GM19455 (cell line): ENCODE measurements around the gene GRK4.
"Not testable (repeated sequence)": the region's sequence is repeated elsewhere in the genome, so short reads cannot be mapped to it uniquely, and the experiment has no call there.

ENCODE experiments used
- ATAC-seq: cut with Tn5 transposase; IDR thresholded peaks from one replicate; pipeline ENCODE4 v1.9.1; 2021; ENCODE audit not compliant: unreplicated experiment

Gene GRK4

GRCh38 chr4:3037957-3038461, 74.6 kb downstream of the GRK4 start:
- ATAC-seq = no peak

- ATAC-seq = no peak
Measured at GRCh38 chr4:3039706-3040366, 76.5 kb downstream of the GRK4 start.

- no peak for ATAC-seq
Measured at GRCh38 chr4:3040452-3041191, 77.3 kb downstream of the GRK4 start.

GRCh38 chr4:3041192-3042142, 78.1 kb downstream of the GRK4 start:
- ATAC-seq = no peak

GRCh38 chr4:3042226-3042625, 78.9 kb downstream of the GRK4 start:
- no peak for ATAC-seq

GRCh38 chr4:3043282-3044020, 80.1 kb downstream of the GRK4 start:
- no peak for ATAC-seq

GRCh38 chr4:3044870-3045819, 81.8 kb downstream of the GRK4 start:
- ATAC-seq = no peak

- no peak for ATAC-seq
Measured at GRCh38 chr4:3046162-3046561, 82.8 kb downstream of the GRK4 start.

GRCh38 chr4:3046623-3047022, 83.3 kb downstream of the GRK4 start:
- no peak for ATAC-seq

GRCh38 chr4:3047464-3048286, 84.3 kb downstream of the GRK4 start:
- peak; percentile 89 for ATAC-seq

GRCh38 chr4:3051141-3051897, 87.9 kb downstream of the GRK4 start:
- not testable (repeated sequence) for ATAC-seq

GRCh38 chr4:3054169-3054759, 90.9 kb downstream of the GRK4 start:
- no peak for ATAC-seq

- no peak for ATAC-seq
Measured at GRCh38 chr4:3059943-3060342, 96.6 kb downstream of the GRK4 start.

- no peak for ATAC-seq
Measured at GRCh38 chr4:3060946-3061345, 97.6 kb downstream of the GRK4 start.

GRCh38 chr4:3062471-3062870, 99.1 kb downstream of the GRK4 start:
- no peak for ATAC-seq

GRCh38 chr4:3065551-3065950, 102.2 kb downstream of the GRK4 start:
- no peak for ATAC-seq

- no peak for ATAC-seq
Measured at GRCh38 chr4:3066836-3067400, 103.5 kb downstream of the GRK4 start.
